GM12864 (cell line): ENCODE measurements around the gene CCDC61.

Source experiments
- DNase-seq: peaks from one replicate; pipeline ENCODE4 v3.0.0-alpha.2; 2011; ENCODE audit warnings: low read depth
- H3K4me3 ChIP-seq: 2 replicates; pipeline ENCODE4 v1.5.1; 2011; ENCODE audit warnings: mild to moderate bottlenecking, low read depth, low read length, control low read depth
- CTCF ChIP-seq: IDR thresholded peaks from 2 replicates; pipeline ENCODE4 v1.5.1; 2011; ENCODE audit warnings: low read depth, mild to moderate bottlenecking, moderate library complexity, low read length, control low read depth, inconsistent platforms; ENCODE audit errors: missing control alignments

The CCDC61 gene

GRCh38 chr19:46000491-46001246 lies 5.4 kb downstream of the CCDC61 start:
- DNase-seq: no peak
- TF ChIP-seq CTCF: no peak
- H3K4me3 ChIP-seq: no peak overlapping the region

DNA sequence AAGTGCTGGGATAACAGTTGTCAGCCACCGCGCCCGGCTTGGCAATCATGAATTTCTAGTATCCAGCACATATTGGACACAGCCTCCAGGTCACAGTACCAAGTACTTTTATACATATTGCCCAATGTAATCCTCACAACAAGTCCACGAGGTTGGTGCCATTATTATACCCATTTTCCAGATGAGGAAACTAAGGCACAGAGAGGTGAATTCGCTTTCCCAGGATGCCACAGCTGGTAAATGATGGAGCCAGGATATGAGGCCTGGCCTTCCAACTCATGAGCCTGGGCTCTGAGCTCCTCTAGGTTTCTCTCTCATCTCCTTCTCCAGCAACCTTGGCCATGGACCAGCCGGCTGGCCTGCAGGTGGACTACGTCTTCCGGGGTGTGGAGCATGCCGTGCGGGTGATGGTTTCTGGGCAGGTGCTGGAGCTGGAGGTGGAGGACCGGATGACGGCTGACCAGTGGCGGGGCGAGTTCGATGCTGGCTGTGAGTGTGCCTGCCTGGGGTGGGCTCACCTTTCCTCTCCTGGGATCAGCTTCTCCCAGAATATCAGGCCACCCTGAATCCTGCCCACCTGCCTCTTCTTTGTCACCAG lies 7.5 kb downstream of the CCDC61 start:
- no peak overlapping the region for H3K4me3 ChIP-seq
- no peak for DNase-seq
- TF ChIP-seq CTCF: no peak

GRCh38 chr19:46006411-46006810 lies 11.1 kb downstream of the CCDC61 start:
- TF ChIP-seq CTCF: no peak

DNA sequence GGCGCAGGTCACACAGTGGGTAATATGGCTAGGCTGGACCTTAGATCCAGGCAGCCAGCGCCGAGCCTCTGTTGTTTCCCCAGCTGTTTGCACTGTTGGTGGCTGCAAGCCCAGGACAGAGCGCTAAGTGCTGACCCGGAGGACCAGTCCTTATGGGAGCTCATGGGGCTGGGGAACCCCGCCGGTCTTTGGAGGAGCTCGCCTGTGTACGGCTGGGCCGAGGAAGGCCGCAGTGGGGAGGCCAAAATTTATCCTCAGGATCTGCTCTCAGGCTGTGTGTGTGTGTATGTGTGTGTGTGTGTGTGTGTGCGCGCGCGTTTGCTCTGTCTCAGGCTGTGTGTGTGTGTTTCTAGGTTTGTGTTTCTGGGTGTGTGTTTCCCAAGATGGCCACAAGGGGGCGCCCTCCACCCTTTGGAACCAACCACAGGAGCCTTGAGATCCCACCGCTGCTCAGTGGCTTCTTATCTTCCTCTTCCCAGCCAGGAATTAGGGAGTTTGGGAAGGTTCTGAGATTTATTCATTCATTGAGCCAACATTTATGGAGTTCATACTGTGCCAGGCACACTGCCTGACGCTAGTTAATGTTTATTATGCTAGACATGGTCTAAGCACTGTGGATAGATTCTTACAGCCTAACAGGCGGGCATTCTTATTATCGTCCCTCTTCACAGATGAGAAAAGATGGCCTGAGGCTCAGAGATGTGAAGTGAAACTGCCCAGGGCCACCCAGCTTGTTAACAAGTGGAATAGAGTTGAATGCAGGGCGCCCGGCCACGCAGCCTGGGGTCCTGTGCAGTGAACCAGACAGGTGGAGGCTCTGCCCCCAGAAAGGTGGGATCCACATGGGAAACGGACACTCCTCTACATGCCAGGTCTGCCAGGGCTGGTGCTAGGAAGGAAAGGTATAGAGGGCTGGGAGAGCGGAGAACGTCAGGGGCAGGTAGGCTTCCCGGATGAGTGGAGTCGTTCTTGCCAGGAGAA lies 14.6 kb downstream of the CCDC61 start:
- DNase-seq: no peak
- H3K4me3 ChIP-seq: no peak overlapping the region
- TF ChIP-seq CTCF: peak; percentile 89

More at GRCh38 chr19:46006411-46006810, 11.1 kb downstream of the CCDC61 start:
- no peak overlapping the region for H3K4me3 ChIP-seq
- DNase-seq: no peak

DNA sequence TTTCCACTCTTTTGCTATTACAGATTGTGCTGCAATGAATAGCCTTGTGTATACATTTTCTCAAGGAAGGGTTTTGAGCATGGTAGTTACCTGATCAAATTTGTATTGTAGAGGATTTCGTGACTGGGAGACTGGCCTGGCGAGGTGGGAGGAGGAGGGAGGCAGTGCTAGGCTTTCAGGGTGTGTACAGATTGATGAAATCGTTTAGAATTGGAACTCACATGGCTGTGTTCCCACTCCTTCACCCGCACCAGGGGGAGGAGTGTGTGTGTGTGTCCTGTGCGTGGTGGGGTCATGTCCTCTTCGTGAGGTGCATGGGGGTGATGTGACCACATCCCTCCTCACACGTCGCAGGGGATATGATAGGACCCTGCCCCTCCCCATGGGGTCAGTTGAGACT lies 19.3 kb downstream of the CCDC61 start:
- H3K4me3 ChIP-seq: no peak overlapping the region
- no peak for DNase-seq
- TF ChIP-seq CTCF: no peak

GRCh38 chr19:46014941-46015686 lies 19.8 kb downstream of the CCDC61 start:
- no peak for DNase-seq
- H3K4me3 ChIP-seq: no peak overlapping the region
- TF ChIP-seq CTCF: no peak
